Pancreas (tissue), 10 donors: ENCODE measurements around the gene EPHB4. TPM values are rescaled to one million over a fixed set of nuclear protein-coding genes. Genes with fewer than 3 reads are reported as not detected.

Experiments
- ATAC-seq, 4 donors: fragments of 200-7000 bp; cut with Tn5 transposase; one replicate each; pipeline versions ENCODE4 v1.8.0 to v1.9.1; 2020; ENCODE audit warnings: mild to moderate bottlenecking in 4 of 4, moderate library complexity in 4 of 4
- DNase-seq, 6 donors: peaks; one replicate each; pipeline ENCODE4 v3.0.0-alpha.2; 2020
- FAIRE-seq: peaks from 2 replicates; lab custom pipeline; 2012; peaks lifted over from hg19 to GRCh38; lab: Jason Lieb, UNC
- H3K27ac ChIP-seq, 4 donors: fragments of 200-600 bp; sonication (generic); 1 replicate in 3 of 4; 2 replicates in 1 of 4; pipeline versions ENCODE4 v1.5.0 to v1.8.0; 2020
- H3K27me3 ChIP-seq, 4 donors: fragments of 200-600 bp; one replicate each; pipeline ENCODE4 v1.8.0; 2021
- H3K36me3 ChIP-seq, 3 donors: fragments of 200-600 bp; sonication (generic) in 1 of 3; one replicate each; pipeline versions ENCODE4 v1.5.0 to v1.8.0; 2020 to 2021
- H3K4me1 ChIP-seq, 3 donors: fragments of 200-600 bp; one replicate each; pipeline ENCODE4 v1.8.0; 2021
- H3K4me3 ChIP-seq, 4 donors: fragments of 200-600 bp; sonication (generic) in 2 of 4; one replicate each; pipeline versions ENCODE4 v1.5.0 to v1.8.0; 2020 to 2021
- H3K9me3 ChIP-seq, 4 donors: fragments of 200-600 bp; one replicate each; pipeline ENCODE4 v1.8.0; 2021
- CTCF ChIP-seq, 4 donors: fragments of 200-600 bp; sonication (generic) in 3 of 4; IDR thresholded peaks; one replicate each; pipeline versions ENCODE4 v1.5.0 to v1.8.0; 2021; ENCODE audit warnings: antibody characterized with exemption in 4 of 4
- WGBS, 2 donors: extraction: QIAGEN DNeasy Blood & Tissue Kit; methylation state at CpG; one replicate each; pipeline ENCODE4 v1.1.7; 2013; 5-methylcytosine and 5-hydroxymethylcytosine counted together
- intact Hi-C, 3 donors: fragments of 100-400 bp; cut with DNase I; formaldehyde crosslinking; loops; one replicate each; pipeline versions ENCODE4 v1.11.1 to v1.14.2; 2022
- polyA plus RNA-seq, 2 donors: library from polyadenylated mRNA; stranded (reverse); fragments of 200-250 nt; gene quantifications; one replicate each; pipeline ENCODE4 v1.2.3, GENCODE V29; 2013
- total RNA-seq, 6 donors: library from RNA; stranded (reverse); fragmentation: NEBNext Ultra II Directional in 4 of 6; extraction: Animal tissue kit (Norgen Biotek cat#: 25700) in 4 of 6; gene quantifications; one replicate each; pipeline versions ENCODE4 v1.2.1 to v1.2.4, GENCODE V29; 2021 to 2023
- donor health status: healthy with polysubstance abuse.
- donor health status: DM: no; HTN: no; CAD: no; lungs with moderate emphysema.
- donor health status: DM: no; HTN: no; CAD: no.
- donor health status: control.
- donor health status: control.
- donor health status: Bipolar disorder and iron deficiency.
- donor health status: DM: yes; HTN: yes; CAD: no.
- donor health status: DM: no; HTN: no; CAD: no.
- donor health status: DM: no; HTN: no; CAD: no.
- donor health status: DM: yes; HTN: yes; CAD: no.

Gene EPHB4
- total and polyA plus RNA-seq, 8 donors, result 15.8 to 32.9 (median 26.1) TPM

GRCh38 chr7:100802951-100803350, 24.4 kb downstream of the EPHB4 start:
- FAIRE-seq (no peak), DNase-seq (peak in 1 of 6 donors; percentile 64), ATAC-seq (peak in 1 of 4 donors; percentile 3)
- Histone ChIP-seq H3K4me3 (no peak overlapping the region), H3K27ac (peak overlapping the region; percentile 45 to 75 (median 48)), H3K36me3 (peaks cover 0 to 32% (median 18%) of the 10 kb centered on the region in 3 donors), H3K4me1 (peaks cover 19 to 26% (median 25%) of the 10 kb centered on the region in 3 donors), H3K9me3 (no peaks in the 10 kb centered on the region), H3K27me3 (no peaks in the 10 kb centered on the region)
- TF ChIP-seq CTCF (IDR thresholded peaks at IDR 0.05), result no peak
- 71 to 72% methylated on average over 4 of the region's 4 CpGs for WGBS, 2 donors
- intact Hi-C loops, result no loop called here

- no peak overlapping the region for H3K4me3 ChIP-seq
- H3K9me3 ChIP-seq, result no peaks in the 10 kb centered on the region
- H3K27ac ChIP-seq, result peak overlapping the region in 3 of 4 donors; percentile 45 to 75 (median 47)
- H3K36me3 ChIP-seq, result peaks cover 0 to 27% (median 18%) of the 10 kb centered on the region in 3 donors
- peaks cover 17 to 25% (median 23%) of the 10 kb centered on the region in 3 donors for H3K4me1 ChIP-seq
- no peak for TF ChIP-seq CTCF (IDR thresholded peaks at IDR 0.05)
- FAIRE-seq (no peak), DNase-seq (peak; percentile 77 to 94 (median 92)), ATAC-seq (peak; percentile 79 to 87 (median 85))
- no peaks in the 10 kb centered on the region for H3K27me3 ChIP-seq
- 12% methylated on average over 18 of the region's 18 CpGs for WGBS, 2 donors
- intact Hi-C loops, result no loop called here
Observed at GRCh38 chr7:100801833-100802568, 25.3 kb downstream of the EPHB4 start.

- 22 to 32% methylated on average over 14 of the region's 14 CpGs for WGBS, 2 donors
- peak; percentile 49 to 67 (median 60) for TF ChIP-seq CTCF (IDR thresholded peaks at IDR 0.05)
- Histone ChIP-seq H3K9me3 (no peaks in the 10 kb centered on the region), H3K27me3 (no peaks in the 10 kb centered on the region), H3K4me1 (peaks cover 17 to 25% (median 23%) of the 10 kb centered on the region in 3 donors), H3K36me3 (peaks cover 0 to under 1% (median 0%) of the 10 kb centered on the region in 3 donors), H3K27ac (no peak overlapping the region), H3K4me3 (no peak overlapping the region)
- DNase-seq (peak; percentile 66 to 84 (median 76)), ATAC-seq (peak; percentile 27 to 64 (median 58)), FAIRE-seq (no peak)
- intact Hi-C loops, result loop anchor here in 2 of 3 donors (5.0 kb wide), 2 partner anchors 53 to 58 kb away; partner anchors contain the start of gene SLC12A9 (in 1 of the 2)
Observed at GRCh38 chr7:100799037-100799896, 28.1 kb downstream of the EPHB4 start.

- 61% methylated on average over 2 to 3 of the region's 3 CpGs for WGBS, 2 donors
- Histone ChIP-seq H3K36me3 (no peaks in the 10 kb centered on the region), H3K9me3 (no peaks in the 10 kb centered on the region), H3K27ac (no peak overlapping the region), H3K27me3 (no peaks in the 10 kb centered on the region), H3K4me3 (no peak overlapping the region), H3K4me1 (peaks cover 0 to 4% (median 0%) of the 10 kb centered on the region in 3 donors)
- ATAC-seq (no peak), FAIRE-seq (no peak), DNase-seq (no peak)
- no peak for TF ChIP-seq CTCF (IDR thresholded peaks at IDR 0.05)
- intact Hi-C loops, result loop anchor here in 2 of 3 donors (5.0 kb wide), 2 partner anchors 58 to 63 kb away; partner anchors contain the start of gene SLC12A9 (in 1 of the 2)
Observed at GRCh38 chr7:100794741-100795140, 32.6 kb downstream of the EPHB4 start.
